Inflammatory macrophage treated with lipopolysaccharide for 4 hours (primary cell): ENCODE measurements around the gene HYAL1.
A peak's percentile ranks its signal among the peaks of the same experiment; 100 is the strongest.

ENCODE experiments used
- DNase-seq: peaks from one replicate; pipeline ENCODE4 v3.0.0-alpha.2; 2020

HYAL1 gene

GRCh38 chr3:50333744-50334328 lies 30.5 kb upstream of the HYAL1 start:
- no peak for DNase-seq

GRCh38 chr3:50331364-50331907 lies 28.1 kb upstream of the HYAL1 start:
- no peak for DNase-seq

GRCh38 chr3:50330330-50330729 lies 27.0 kb upstream of the HYAL1 start:
- DNase-seq: no peak

- DNase-seq: peak; percentile 98
These were observed 24.7 kb upstream of the HYAL1 start, which contains the start of gene TUSC2 for GRCh38 chr3:50327943-50328691. Gene TUSC2, minus strand, starts transcription at chr3:50328223. Its CDS starts 124 bp downstream, at chr3:50328099.

GRCh38 chr3:50327129-50327528 lies 23.8 kb upstream of the HYAL1 start:
- DNase-seq: no peak

GRCh38 chr3:50326182-50326541 lies 22.8 kb upstream of the HYAL1 start:
- no peak for DNase-seq

GRCh38 chr3:50325497-50326181 lies 22.3 kb upstream of the HYAL1 start:
- no peak for DNase-seq

GRCh38 chr3:50325113-50325480 lies 21.7 kb upstream of the HYAL1 start:
- DNase-seq: no peak

- DNase-seq: peak; percentile 63
These were observed 21.2 kb upstream of the HYAL1 start for GRCh38 chr3:50324351-50325112.

GRCh38 chr3:50323614-50324199 lies 20.3 kb upstream of the HYAL1 start:
- DNase-seq: peak; percentile 34

GRCh38 chr3:50323092-50323600 lies 19.8 kb upstream of the HYAL1 start:
- DNase-seq: peak; percentile 57

GRCh38 chr3:50322386-50323091 lies 19.2 kb upstream of the HYAL1 start, which contains the start of gene HYAL2:
Gene HYAL2, minus strand, starts transcription at chr3:50322745. Its CDS starts 2,256 bp downstream, at chr3:50320489.
- no peak for DNase-seq

- no peak for DNase-seq
These were observed 18.7 kb upstream of the HYAL1 start for GRCh38 chr3:50322115-50322385.

- peak; percentile 88 for DNase-seq
These were observed 18.2 kb upstream of the HYAL1 start for GRCh38 chr3:50321336-50322114.

GRCh38 chr3:50320853-50321335 lies 17.5 kb upstream of the HYAL1 start:
- DNase-seq: peak; percentile 44

GRCh38 chr3:50319894-50320625 lies 16.7 kb upstream of the HYAL1 start:
- no peak for DNase-seq

GRCh38 chr3:50319181-50319893 lies 16.0 kb upstream of the HYAL1 start:
- no peak for DNase-seq

- peak; percentile 22 for DNase-seq
These were observed 15.2 kb upstream of the HYAL1 start for GRCh38 chr3:50318615-50319014.

- no peak for DNase-seq
These were observed 14.8 kb upstream of the HYAL1 start for GRCh38 chr3:50318163-50318562.
